Thyroid gland (tissue), 4 donors: ENCODE results near the gene EXT2.

Source experiments
- POLR2A ChIP-seq, 2 donors: fragments of 450-650 bp; IDR thresholded peaks; one replicate each; pipeline ENCODE4 v1.6.1; 2017; ENCODE audit warnings: antibody characterized with exemption in 2 of 2, mild to moderate bottlenecking in 2 of 2, moderate library complexity in 1 of 2
- TF ChIP-seq, protein P1 (sequence below), 6 experiments: fragments of 200-600 bp in 3 of 6; fragments of 450-650 bp in 3 of 6; sonication (generic) in 3 of 6; IDR thresholded peaks; one replicate each; pipeline ENCODE4 v1.5.1; 2016 to 2019; ENCODE audit warnings: antibody characterized with exemption in 6 of 6, mild to moderate bottlenecking in 2 of 6, inconsistent platforms in 1 of 6, moderate library complexity in 1 of 6

DNA sequence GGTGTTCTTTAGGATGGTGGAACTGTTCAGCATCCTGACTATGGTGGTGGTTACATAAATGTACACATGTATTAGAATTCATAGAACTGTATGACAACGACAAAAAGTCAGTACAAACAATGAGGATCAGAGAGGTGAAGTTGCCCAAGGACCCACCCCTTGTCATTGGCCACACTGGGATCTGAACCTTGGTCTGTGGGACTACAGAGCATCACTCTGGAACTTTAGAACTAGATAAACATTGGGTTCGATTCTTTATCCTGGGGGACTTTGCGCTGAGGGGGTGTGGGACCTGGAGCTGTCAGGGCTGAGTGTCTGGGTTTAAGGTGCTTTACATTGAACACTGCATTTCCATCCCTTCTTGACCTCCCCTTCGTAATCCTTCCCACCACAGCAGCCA is 12.8 kb upstream of the EXT2 start:
- TF ChIP-seq, protein P1, sequence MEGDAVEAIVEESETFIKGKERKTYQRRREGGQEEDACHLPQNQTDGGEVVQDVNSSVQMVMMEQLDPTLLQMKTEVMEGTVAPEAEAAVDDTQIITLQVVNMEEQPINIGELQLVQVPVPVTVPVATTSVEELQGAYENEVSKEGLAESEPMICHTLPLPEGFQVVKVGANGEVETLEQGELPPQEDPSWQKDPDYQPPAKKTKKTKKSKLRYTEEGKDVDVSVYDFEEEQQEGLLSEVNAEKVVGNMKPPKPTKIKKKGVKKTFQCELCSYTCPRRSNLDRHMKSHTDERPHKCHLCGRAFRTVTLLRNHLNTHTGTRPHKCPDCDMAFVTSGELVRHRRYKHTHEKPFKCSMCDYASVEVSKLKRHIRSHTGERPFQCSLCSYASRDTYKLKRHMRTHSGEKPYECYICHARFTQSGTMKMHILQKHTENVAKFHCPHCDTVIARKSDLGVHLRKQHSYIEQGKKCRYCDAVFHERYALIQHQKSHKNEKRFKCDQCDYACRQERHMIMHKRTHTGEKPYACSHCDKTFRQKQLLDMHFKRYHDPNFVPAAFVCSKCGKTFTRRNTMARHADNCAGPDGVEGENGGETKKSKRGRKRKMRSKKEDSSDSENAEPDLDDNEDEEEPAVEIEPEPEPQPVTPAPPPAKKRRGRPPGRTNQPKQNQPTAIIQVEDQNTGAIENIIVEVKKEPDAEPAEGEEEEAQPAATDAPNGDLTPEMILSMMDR (IDR thresholded peaks at IDR 0.05): no peak
- no peak for TF ChIP-seq POLR2A (IDR thresholded peaks at IDR 0.05)
